GM06990 (cell line): ENCODE results near the gene CREB3L1.

Source experiments
- DNase-seq: peaks from one replicate; pipeline ENCODE4 v3.0.0-alpha.2; 2011; ENCODE audit not compliant: insufficient read length; ENCODE audit errors: extremely low read depth
- H3K27me3 ChIP-seq: replicated peaks from 2 replicates; pipeline ENCODE4 v1.6.0; 2011; ENCODE audit warnings: low read length; ENCODE audit not compliant: control insufficient read depth, insufficient read depth
- H3K36me3 ChIP-seq: 2 replicates; pipeline ENCODE4 v1.5.1; 2011; ENCODE audit warnings: low read length; ENCODE audit not compliant: control insufficient read depth, insufficient read depth
- H3K4me3 ChIP-seq: replicated peaks from 2 replicates; pipeline ENCODE4 v1.5.1; 2011; ENCODE audit warnings: low read depth, mild to moderate bottlenecking, control low read depth, low read length
- TF ChIP-seq, protein P1 (sequence below): IDR thresholded peaks from 2 replicates; pipeline ENCODE4 v1.5.1; 2011; ENCODE audit warnings: low read length, control low read depth, mild to moderate bottlenecking, inconsistent platforms; ENCODE audit not compliant: insufficient read depth, poor library complexity, severe bottlenecking

Gene CREB3L1

DNA sequence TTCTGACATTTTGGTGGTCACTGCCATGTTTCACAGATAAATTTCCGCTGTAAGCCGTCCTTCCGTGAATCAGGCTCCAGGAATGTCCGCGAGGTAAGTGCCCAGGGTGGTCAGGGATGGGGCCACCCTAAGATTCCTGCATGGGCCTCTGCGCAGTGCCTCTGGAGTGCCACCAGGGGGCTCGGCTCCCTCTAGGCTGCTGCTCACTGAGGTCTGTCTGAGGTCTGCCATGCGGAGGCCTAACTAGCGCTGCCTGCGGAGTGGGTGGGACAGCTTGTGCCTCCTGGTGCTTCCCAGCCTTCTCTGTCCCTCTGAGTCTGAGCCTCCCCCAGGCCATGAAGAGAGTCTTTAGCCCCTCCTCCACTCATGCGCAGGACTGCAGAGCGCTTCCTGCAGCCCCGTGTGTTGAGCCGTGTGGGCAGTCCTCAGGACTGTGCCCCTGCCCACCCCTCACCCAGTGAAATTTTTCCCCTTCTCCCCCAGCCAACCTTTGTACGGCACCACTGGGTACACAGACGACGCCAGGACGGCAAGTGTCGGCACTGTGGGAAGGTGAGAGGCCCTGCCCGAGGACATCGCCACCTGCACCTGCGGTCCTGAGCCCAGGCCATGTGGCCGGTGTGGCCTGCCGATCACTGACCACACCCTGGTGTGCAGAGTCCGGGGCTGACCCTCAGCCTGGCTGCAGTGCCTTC is 92.1 kb downstream of the CREB3L1 start:
- Histone ChIP-seq H3K27me3 (no peaks in the 10 kb centered on the region), H3K4me3 (no peak overlapping the region), H3K36me3 (peaks cover 21% of the 10 kb centered on the region)
- DNase-seq, result no peak
- TF ChIP-seq, protein P1, sequence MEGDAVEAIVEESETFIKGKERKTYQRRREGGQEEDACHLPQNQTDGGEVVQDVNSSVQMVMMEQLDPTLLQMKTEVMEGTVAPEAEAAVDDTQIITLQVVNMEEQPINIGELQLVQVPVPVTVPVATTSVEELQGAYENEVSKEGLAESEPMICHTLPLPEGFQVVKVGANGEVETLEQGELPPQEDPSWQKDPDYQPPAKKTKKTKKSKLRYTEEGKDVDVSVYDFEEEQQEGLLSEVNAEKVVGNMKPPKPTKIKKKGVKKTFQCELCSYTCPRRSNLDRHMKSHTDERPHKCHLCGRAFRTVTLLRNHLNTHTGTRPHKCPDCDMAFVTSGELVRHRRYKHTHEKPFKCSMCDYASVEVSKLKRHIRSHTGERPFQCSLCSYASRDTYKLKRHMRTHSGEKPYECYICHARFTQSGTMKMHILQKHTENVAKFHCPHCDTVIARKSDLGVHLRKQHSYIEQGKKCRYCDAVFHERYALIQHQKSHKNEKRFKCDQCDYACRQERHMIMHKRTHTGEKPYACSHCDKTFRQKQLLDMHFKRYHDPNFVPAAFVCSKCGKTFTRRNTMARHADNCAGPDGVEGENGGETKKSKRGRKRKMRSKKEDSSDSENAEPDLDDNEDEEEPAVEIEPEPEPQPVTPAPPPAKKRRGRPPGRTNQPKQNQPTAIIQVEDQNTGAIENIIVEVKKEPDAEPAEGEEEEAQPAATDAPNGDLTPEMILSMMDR, result peak; percentile 94

DNA sequence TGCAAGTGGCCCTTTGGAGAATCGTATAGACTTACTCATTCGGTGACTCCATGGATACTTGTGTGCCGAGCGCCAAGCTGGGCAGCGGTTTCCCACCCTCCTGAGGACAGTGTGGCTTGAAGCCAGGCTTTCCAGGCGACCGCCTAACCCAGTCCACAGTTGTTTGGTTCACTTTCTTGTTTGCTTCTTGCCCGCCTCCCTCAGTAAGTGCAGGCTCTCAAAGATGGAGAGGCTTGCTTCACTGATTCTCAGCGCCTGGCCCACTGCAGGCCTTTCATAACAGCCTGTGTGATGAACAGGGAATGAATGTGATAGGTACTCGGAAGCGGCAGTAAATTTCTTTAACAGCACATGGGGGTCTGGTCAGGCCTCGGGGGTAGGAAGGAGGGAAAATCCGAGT is 92.8 kb downstream of the CREB3L1 start:
- H3K27me3 ChIP-seq, result no peaks in the 10 kb centered on the region
- TF ChIP-seq, protein P1, result no peak
- no peak for DNase-seq
- H3K36me3 ChIP-seq, result peaks cover 27% of the 10 kb centered on the region
- H3K4me3 ChIP-seq, result no peak overlapping the region
